GM23338 (cell line): ENCODE measurements around the gene APBA1. TPM values are rescaled to one million over a fixed set of nuclear protein-coding genes. Genes with fewer than 3 reads are reported as not detected.

Experiments
- ATAC-seq: fragments of 200-7000 bp; cut with Tn5 transposase; 3 replicates; pipeline ENCODE4 v1.9.1; 2020
- DNase-seq: peaks from one replicate; pipeline ENCODE4 v3.0.0-alpha.2; 2015; ENCODE audit warnings: low spot score
- H2AFZ ChIP-seq: fragments of 200-600 bp; sonication (generic); 2 replicates; pipeline ENCODE4 v1.8.0; 2016; ENCODE audit warnings: antibody characterized with exemption, mild to moderate bottlenecking, moderate library complexity
- H3F3A ChIP-seq: fragments of 200-600 bp; sonication (generic); replicated peaks from 2 replicates; pipeline ENCODE4 v1.8.0; 2017; ENCODE audit warnings: antibody characterized with exemption, mixed run types, low read depth
- H3K27ac ChIP-seq: fragments of 200-600 bp; sonication (generic); 2 replicates; pipeline ENCODE4 v1.6.1; 2016; ENCODE audit warnings: low read depth
- H3K27me3 ChIP-seq: fragments of 200-600 bp; sonication (generic); 2 replicates; pipeline ENCODE4 v1.8.0; 2016; ENCODE audit warnings: mild to moderate bottlenecking, mixed run types, moderate library complexity; ENCODE audit not compliant: insufficient read depth
- H3K36me3 ChIP-seq: fragments of 200-600 bp; sonication (generic); 2 replicates; pipeline ENCODE4 v1.8.0; 2016; ENCODE audit warnings: mild to moderate bottlenecking; ENCODE audit not compliant: insufficient read depth
- H3K4me1 ChIP-seq: fragments of 200-600 bp; sonication (generic); 2 replicates; pipeline ENCODE4 v1.8.0; 2016; ENCODE audit warnings: mild to moderate bottlenecking, moderate library complexity; ENCODE audit not compliant: insufficient read depth
- H3K4me2 ChIP-seq: fragments of 200-600 bp; sonication (generic); 2 replicates; pipeline ENCODE4 v1.7.1; 2017; ENCODE audit warnings: mixed run types
- H3K4me3 ChIP-seq: fragments of 200-600 bp; sonication (generic); 2 replicates; pipeline ENCODE4 v1.6.1; 2016; ENCODE audit warnings: mixed run types
- H3K79me2 ChIP-seq: fragments of 200-600 bp; sonication (generic); replicated peaks from 2 replicates; pipeline ENCODE4 v1.8.0; 2017; ENCODE audit warnings: mild to moderate bottlenecking; ENCODE audit not compliant: insufficient read depth
- H3K9me2 ChIP-seq: fragments of 200-600 bp; sonication (generic); 2 replicates; pipeline ENCODE4 v1.8.0; 2017; ENCODE audit not compliant: insufficient read depth
- H4K20me1 ChIP-seq: fragments of 200-600 bp; sonication (generic); replicated peaks from 2 replicates; pipeline ENCODE4 v1.8.0; 2017; ENCODE audit warnings: mild to moderate bottlenecking; ENCODE audit not compliant: insufficient read depth
- H3K27ac Mint-ChIP-seq: 2 replicates; pipeline ENCODE4 v1.8.0; 2020; ENCODE audit warnings: inconsistent platforms, mild to moderate bottlenecking, moderate library complexity, mixed read lengths
- H3K27me3 Mint-ChIP-seq: 3 replicates; pipeline ENCODE4 v1.8.0; 2022; ENCODE audit warnings: low read depth, mild to moderate bottlenecking, moderate library complexity, mixed read lengths, inconsistent platforms; ENCODE audit not compliant: insufficient read depth, poor library complexity
- H3K36me3 Mint-ChIP-seq: 3 replicates; pipeline ENCODE4 v1.8.0; 2021; ENCODE audit warnings: low read depth, mild to moderate bottlenecking, inconsistent platforms, moderate library complexity, mixed read lengths
- H3K4me1 Mint-ChIP-seq: 3 replicates; pipeline ENCODE4 v1.8.0; 2020; ENCODE audit warnings: mild to moderate bottlenecking, inconsistent platforms, mixed read lengths
- H3K4me3 Mint-ChIP-seq: 3 replicates; pipeline ENCODE4 v1.8.0; 2021; ENCODE audit warnings: moderate library complexity, mild to moderate bottlenecking, inconsistent platforms, mixed read lengths
- H3K9me3 Mint-ChIP-seq: 3 replicates; pipeline ENCODE4 v1.8.0; 2020; ENCODE audit warnings: moderate library complexity, mild to moderate bottlenecking, inconsistent platforms, mixed read lengths
- CREB1 ChIP-seq: fragments of 250-450 bp; sonication (Bioruptor Pico); IDR thresholded peaks from 2 replicates; pipeline ENCODE4 v1.5.0; 2020; ENCODE audit warnings: low read depth, mild to moderate bottlenecking, moderate library complexity
- EZH2 ChIP-seq: fragments of 200-600 bp; sonication (generic); IDR thresholded peaks from one replicate; pipeline ENCODE4 v1.8.0; 2017; ENCODE audit warnings: antibody characterized with exemption, mild to moderate bottlenecking, low read depth; ENCODE audit not compliant: unreplicated experiment
- EZH2phosphoT487 ChIP-seq: fragments of 200-600 bp; sonication (generic); IDR thresholded peaks from one replicate; pipeline ENCODE4 v1.8.1; 2018; ENCODE audit warnings: antibody characterized with exemption; ENCODE audit not compliant: unreplicated experiment
- NANOG ChIP-seq: IDR thresholded peaks from 2 replicates; pipeline ENCODE4 v1.6.1; 2016; ENCODE audit warnings: antibody characterized with exemption, borderline replicate concordance
- STAT1 ChIP-seq: IDR thresholded peaks from one replicate; pipeline ENCODE4 v1.6.1; 2016; ENCODE audit warnings: antibody characterized with exemption; ENCODE audit not compliant: unreplicated experiment
- ZNF114 ChIP-seq: fragments of 250-450 bp; sonication (Bioruptor Pico); IDR thresholded peaks from 2 replicates; pipeline ENCODE4 v1.5.0; 2020; ENCODE audit warnings: mild to moderate bottlenecking, moderate library complexity
- ZNF331 ChIP-seq: fragments of 250-450 bp; sonication (Bioruptor Pico); IDR thresholded peaks from 2 replicates; pipeline ENCODE4 v1.5.0; 2020; ENCODE audit warnings: low read depth, mild to moderate bottlenecking, moderate library complexity
- polyA plus RNA-seq: library from polyadenylated mRNA; unstranded; fragments of >200 nt; fragmentation: Nextera tagmentation; extraction: Ambion mirVana; gene quantifications from 2 replicates; pipeline ENCODE4 v1.2.1, GENCODE V29; 2016
- total RNA-seq: library from RNA; depleted of rRNA; stranded (reverse); fragments of >200 nt; shearing (Covaris generic); gene quantifications from 2 replicates; pipeline ENCODE4 v1.2.3, GENCODE V29; 2014
- TF ChIP-seq, protein P1 (sequence below): IDR thresholded peaks from 2 replicates; pipeline ENCODE4 v1.6.1; 2016; ENCODE audit warnings: antibody characterized with exemption
- TF ChIP-seq, protein P2 (sequence below), 2 experiments: fragments of 200-600 bp in 1 of 2; sonication (generic) in 1 of 2; conservative IDR thresholded peaks; 2 replicates each; pipeline versions ENCODE4 v1.5.1 to v1.6.1; 2016 to 2017; ENCODE audit warnings: antibody characterized with exemption in 2 of 2, low read depth in 2 of 2, mild to moderate bottlenecking in 2 of 2, moderate library complexity in 1 of 2
- TF ChIP-seq, protein P3 (sequence below): IDR thresholded peaks from one replicate; pipeline ENCODE4 v1.6.1; 2018; ENCODE audit warnings: antibody characterized with exemption; ENCODE audit not compliant: unreplicated experiment

APBA1 gene
- total and polyA plus RNA-seq, 2 experiments from 2014 or later: 0.26 to 1.0 TPM

DNA sequence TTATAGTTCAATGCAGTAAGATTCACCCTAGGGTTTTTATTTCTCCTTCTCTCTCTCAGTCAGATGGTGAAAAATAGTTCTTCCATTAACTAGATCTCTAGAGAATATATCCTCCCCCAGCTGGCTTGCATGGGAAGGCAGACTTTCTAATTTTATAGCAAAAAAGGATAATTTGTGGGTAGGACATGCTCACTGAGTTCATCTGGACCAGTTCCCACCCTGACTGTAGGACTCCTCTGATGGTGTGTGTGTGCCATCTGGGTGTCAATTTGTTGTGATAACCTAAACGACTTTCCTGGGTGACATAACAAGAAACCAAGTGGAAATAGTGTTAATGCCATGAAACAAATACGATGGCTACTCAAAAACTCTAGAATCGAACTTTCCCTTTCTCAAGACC lies 44.9 kb downstream of the APBA1 start (continued):
- TF ChIP-seq, protein P1, sequence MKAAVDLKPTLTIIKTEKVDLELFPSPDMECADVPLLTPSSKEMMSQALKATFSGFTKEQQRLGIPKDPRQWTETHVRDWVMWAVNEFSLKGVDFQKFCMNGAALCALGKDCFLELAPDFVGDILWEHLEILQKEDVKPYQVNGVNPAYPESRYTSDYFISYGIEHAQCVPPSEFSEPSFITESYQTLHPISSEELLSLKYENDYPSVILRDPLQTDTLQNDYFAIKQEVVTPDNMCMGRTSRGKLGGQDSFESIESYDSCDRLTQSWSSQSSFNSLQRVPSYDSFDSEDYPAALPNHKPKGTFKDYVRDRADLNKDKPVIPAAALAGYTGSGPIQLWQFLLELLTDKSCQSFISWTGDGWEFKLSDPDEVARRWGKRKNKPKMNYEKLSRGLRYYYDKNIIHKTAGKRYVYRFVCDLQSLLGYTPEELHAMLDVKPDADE: no peak
- TF ChIP-seq, protein P2, sequence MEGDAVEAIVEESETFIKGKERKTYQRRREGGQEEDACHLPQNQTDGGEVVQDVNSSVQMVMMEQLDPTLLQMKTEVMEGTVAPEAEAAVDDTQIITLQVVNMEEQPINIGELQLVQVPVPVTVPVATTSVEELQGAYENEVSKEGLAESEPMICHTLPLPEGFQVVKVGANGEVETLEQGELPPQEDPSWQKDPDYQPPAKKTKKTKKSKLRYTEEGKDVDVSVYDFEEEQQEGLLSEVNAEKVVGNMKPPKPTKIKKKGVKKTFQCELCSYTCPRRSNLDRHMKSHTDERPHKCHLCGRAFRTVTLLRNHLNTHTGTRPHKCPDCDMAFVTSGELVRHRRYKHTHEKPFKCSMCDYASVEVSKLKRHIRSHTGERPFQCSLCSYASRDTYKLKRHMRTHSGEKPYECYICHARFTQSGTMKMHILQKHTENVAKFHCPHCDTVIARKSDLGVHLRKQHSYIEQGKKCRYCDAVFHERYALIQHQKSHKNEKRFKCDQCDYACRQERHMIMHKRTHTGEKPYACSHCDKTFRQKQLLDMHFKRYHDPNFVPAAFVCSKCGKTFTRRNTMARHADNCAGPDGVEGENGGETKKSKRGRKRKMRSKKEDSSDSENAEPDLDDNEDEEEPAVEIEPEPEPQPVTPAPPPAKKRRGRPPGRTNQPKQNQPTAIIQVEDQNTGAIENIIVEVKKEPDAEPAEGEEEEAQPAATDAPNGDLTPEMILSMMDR (conservative IDR thresholded peaks at IDR 0.05; ENCODE audit: low read depth in 2 of 2): no peak
- no peak for TF ChIP-seq CREB1
- TF ChIP-seq EZH2: no peak
- TF ChIP-seq ZNF331 (CRISPR knock-in tag): no peak
- TF ChIP-seq STAT1: no peak

DNA sequence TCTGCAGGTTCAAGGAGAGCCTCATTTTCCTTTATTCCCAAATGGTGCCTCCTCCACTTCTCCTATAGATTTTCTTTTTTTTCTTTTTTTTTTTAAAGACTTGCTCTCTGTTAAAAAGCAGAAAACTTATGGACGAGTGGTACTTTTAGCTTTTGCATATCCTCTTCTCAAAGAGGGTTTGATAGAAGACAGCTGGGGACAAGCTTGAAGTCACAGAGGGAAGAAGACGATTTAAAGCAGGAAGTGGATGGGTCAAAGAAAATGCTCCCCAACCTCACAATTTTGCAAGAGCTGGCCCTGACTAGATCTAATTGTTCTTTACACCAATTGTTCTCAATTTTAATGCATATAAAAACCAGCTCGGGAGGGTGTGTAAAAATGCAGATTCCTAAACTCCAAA lies 48.9 kb downstream of the APBA1 start:
- no peak overlapping the region for H3K4me3 ChIP-seq
- H3K9me2 ChIP-seq: peaks cover 6% of the 10 kb centered on the region; the same call in 1 of the 2 replicates
- H3K79me2 ChIP-seq: no peaks in the 10 kb centered on the region
- H3K27ac ChIP-seq: no peak overlapping the region
- no peaks in the 10 kb centered on the region for H3K27me3 ChIP-seq
- no peaks in the 10 kb centered on the region for H3K36me3 ChIP-seq
- Mint-ChIP-seq H3K36me3 (no peaks in the 10 kb centered on the region), H3K27ac (no peak overlapping the region), H3K4me1 (no peaks in the 10 kb centered on the region), H3K4me3 (no peak overlapping the region), H3K27me3 (no peaks in the 10 kb centered on the region), H3K9me3 (no peaks in the 10 kb centered on the region)
- H3K4me2 ChIP-seq: no peak overlapping the region
- H4K20me1 ChIP-seq: no peaks in the 10 kb centered on the region
- no peaks in the 10 kb centered on the region for H3F3A ChIP-seq
- peaks cover 4% of the 10 kb centered on the region; the same call in 1 of the 2 replicates for H3K4me1 ChIP-seq
- H2AFZ ChIP-seq: no peak overlapping the region
- DNase-seq (no peak), ATAC-seq (no peak)
- TF ChIP-seq ZNF331 (CRISPR knock-in tag) (no peak), NANOG (no peak), ZNF114 (CRISPR knock-in tag) (no peak), EZH2 (no peak), EZH2phosphoT487 (no peak)
- TF ChIP-seq, protein P2 (conservative IDR thresholded peaks at IDR 0.05; ENCODE audit: low read depth in 2 of 2): no peak
- TF ChIP-seq, protein P3, sequence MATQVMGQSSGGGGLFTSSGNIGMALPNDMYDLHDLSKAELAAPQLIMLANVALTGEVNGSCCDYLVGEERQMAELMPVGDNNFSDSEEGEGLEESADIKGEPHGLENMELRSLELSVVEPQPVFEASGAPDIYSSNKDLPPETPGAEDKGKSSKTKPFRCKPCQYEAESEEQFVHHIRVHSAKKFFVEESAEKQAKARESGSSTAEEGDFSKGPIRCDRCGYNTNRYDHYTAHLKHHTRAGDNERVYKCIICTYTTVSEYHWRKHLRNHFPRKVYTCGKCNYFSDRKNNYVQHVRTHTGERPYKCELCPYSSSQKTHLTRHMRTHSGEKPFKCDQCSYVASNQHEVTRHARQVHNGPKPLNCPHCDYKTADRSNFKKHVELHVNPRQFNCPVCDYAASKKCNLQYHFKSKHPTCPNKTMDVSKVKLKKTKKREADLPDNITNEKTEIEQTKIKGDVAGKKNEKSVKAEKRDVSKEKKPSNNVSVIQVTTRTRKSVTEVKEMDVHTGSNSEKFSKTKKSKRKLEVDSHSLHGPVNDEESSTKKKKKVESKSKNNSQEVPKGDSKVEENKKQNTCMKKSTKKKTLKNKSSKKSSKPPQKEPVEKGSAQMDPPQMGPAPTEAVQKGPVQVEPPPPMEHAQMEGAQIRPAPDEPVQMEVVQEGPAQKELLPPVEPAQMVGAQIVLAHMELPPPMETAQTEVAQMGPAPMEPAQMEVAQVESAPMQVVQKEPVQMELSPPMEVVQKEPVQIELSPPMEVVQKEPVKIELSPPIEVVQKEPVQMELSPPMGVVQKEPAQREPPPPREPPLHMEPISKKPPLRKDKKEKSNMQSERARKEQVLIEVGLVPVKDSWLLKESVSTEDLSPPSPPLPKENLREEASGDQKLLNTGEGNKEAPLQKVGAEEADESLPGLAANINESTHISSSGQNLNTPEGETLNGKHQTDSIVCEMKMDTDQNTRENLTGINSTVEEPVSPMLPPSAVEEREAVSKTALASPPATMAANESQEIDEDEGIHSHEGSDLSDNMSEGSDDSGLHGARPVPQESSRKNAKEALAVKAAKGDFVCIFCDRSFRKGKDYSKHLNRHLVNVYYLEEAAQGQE: no peak
